ENCODE results near the gene ARHGAP20.

GRCh38 chr11:110571081-110571720, 141.0 kb downstream of the ARHGAP20 start:
- TF ChIP-seq CTCF (conservative IDR thresholded peaks at IDR 0.05; ENCODE audit: low read depth, low read length) (no peak), MXI1 (IDR thresholded peaks at IDR 0.05; ENCODE audit: borderline replicate concordance, low read depth, low read length) (no peak), POLR2A (IDR thresholded peaks at IDR 0.05; ENCODE audit: low read depth, low read length) (no peak), MAFK (IDR thresholded peaks at IDR 0.05; ENCODE audit: low read depth, low read length) (no peak), MAZ (IDR thresholded peaks at IDR 0.05; ENCODE audit: borderline replicate concordance, low read depth, low read length) (no peak), CEBPB (IDR thresholded peaks at IDR 0.05; ENCODE audit: low read depth, low read length) (no peak), USF2 (IDR thresholded peaks at IDR 0.05; ENCODE audit: low read depth, low read length) (no peak), SMC3 (IDR thresholded peaks at IDR 0.05; ENCODE audit: low read depth, low read length) (no peak), RFX5 (IDR thresholded peaks at IDR 0.05; ENCODE audit: low read depth, low read length) (no peak)
